HG03064 (cell line): Measurements from ENCODE around the gene MYH7.
"Not testable (repeated sequence)": the region's sequence is repeated elsewhere in the genome, so short reads cannot be mapped to it uniquely, and the experiment has no call there.

Experiments used
- ATAC-seq: cut with Tn5 transposase; IDR thresholded peaks from one replicate; pipeline ENCODE4 v1.9.1; 2021; ENCODE audit warnings: low read depth; ENCODE audit not compliant: unreplicated experiment

MYH7 gene

GRCh38 chr14:23388996-23389395 is 46.5 kb downstream of the MYH7 start:
- no peak for ATAC-seq

- ATAC-seq: no peak
These were observed 47.3 kb downstream of the MYH7 start for GRCh38 chr14:23387916-23388882.

DNA sequence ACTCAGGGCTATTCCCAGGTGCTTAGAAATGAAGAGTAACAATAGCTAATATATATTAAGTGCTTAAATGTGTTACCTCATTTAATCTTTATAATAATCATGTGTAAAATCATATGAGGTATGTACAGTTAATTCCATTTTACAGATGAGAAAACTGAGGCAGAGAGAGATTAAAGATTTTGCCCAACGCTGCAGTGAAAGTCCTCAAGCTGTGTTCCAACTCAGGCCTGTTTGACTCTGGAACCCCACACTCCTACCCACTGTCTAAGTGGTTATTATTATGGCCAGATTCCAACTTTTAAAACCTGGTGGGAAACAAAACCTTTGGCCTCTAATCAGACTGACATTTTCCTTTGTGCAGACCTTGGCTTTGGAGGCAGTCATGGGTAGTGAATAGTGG is 48.5 kb downstream of the MYH7 start:
- ATAC-seq: no peak

- ATAC-seq: not testable (repeated sequence)
These were observed 49.2 kb downstream of the MYH7 start for GRCh38 chr14:23386266-23386657.

DNA sequence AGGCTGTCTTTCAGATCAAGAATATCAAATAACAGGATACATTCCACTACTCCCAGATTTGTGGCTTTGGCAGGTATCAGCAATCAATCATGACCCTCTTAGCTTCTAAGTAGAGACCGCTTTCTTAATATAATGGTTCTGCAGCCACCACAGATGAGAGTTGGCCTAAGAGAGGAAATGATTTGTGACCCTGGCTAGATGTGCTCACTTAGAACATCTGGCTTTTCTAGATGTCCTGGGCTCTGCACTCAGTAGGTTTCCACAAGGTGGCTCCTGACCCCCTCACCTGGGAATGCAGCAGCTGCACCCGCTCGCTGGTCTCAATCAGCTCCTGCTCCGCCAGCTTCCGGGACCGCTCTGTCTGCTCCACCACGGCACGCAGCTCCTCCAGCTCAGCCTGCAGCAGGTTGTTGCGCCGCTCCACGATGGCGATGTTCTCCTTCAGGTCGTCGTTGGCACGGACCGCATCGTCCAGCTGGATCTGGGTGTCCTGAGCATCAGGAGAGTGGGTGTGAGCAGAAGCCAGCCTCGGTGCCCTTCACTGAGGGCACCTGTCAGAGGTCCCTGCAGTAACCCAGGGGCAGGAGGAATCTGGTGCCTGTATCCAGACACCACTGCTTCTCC is 49.7 kb downstream of the MYH7 start:
- ATAC-seq: no peak

DNA sequence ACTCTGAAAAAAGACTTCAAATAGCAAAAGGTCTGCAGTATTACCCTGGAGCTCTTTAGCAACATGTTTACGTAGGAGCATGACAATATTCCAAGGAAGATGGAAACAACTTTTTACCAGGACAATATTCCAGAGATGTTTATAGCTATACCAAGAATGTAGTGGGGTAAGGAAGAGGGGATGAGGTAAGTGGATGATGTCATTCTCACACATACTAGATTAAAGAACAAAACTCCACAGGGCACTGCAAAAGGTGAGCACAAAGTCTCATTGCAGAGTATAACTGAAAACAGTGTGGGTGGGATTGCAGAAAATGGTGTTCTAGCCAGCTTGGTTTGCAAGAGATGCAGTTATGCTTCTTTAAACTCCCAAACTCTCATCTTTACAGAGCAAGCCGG is 50.2 kb downstream of the MYH7 start:
- no peak for ATAC-seq

DNA sequence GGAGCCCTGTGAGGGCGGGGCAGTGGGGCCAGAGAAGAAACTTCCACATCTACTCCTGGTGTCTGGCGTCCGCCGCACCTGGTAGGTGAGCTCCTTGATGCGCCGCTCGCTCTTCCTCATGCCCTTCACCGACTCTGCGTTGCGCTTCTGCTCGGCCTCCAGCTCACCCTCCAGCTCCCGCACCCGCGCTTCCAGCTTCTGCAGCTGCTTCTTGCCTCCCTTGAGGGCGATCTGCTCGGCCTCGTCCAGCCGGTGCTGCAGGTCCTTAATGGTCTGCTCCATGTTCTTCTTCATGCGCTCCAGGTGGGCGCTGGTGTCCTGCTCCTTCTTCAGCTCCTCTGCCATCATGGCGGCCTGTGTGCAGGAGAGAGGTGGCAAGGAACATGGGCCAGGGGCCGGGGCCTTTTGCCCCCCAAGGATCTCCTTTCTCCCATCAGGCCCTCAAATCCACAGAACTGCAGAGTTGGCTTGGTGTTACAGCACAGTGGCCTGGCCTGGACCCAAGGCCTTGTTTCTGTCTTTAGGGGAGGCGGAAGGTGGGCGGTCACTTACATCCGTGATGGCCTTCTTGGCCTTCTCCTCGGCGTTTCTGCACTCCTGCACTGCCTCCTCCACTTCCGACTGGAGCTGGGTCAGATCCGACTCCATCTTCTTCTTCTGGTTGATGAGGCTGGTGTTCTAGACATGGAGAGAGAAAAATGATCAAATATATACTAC is 50.9 kb downstream of the MYH7 start:
- ATAC-seq: no peak

- no peak for ATAC-seq
These were observed 52.6 kb downstream of the MYH7 start for GRCh38 chr14:23382731-23383440.

DNA sequence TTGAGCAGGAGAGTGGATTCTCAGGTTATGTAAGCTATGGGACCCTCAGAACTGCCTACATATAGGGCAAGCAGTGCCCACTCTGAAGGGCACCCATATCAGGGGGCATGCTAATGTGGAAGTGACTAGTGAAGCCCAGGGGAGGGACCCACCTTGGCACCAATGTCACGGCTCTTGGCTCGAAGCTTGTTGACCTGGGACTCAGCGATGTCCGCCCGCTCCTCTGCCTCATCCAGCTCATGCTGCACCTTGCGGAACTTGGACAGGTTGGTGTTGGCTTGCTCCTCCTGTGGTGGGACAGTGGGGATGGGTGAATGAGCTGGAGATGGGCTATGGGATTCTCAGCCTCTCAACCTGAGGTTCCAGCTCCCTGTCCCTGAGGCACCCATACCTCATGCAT is 53.2 kb downstream of the MYH7 start:
- ATAC-seq: no peak

DNA sequence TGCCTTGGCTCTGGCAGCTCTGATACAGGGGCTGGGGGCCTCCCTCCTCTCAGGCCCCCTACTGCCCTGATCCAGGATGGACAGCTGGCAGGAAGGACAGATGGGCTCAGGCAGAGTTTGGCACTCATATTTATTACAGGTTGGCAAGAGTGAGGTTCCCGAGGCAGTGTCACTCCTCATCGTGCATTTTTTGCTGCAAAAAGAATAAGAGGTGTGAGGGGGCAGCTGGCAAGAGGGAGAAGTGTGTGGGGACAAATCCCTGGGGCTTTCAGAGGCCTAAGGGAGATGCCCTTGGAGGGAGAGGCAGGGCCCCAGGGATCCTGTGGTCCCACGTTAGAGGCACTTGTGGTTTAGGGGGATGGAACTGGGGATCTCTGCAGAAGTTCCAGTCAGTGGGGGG is 53.6 kb downstream of the MYH7 start:
- ATAC-seq: no peak

- no peak for ATAC-seq
These were observed 54.5 kb downstream of the MYH7 start for GRCh38 chr14:23380976-23381375.

- no peak for ATAC-seq
These were observed 55.1 kb downstream of the MYH7 start for GRCh38 chr14:23380197-23380914.

DNA sequence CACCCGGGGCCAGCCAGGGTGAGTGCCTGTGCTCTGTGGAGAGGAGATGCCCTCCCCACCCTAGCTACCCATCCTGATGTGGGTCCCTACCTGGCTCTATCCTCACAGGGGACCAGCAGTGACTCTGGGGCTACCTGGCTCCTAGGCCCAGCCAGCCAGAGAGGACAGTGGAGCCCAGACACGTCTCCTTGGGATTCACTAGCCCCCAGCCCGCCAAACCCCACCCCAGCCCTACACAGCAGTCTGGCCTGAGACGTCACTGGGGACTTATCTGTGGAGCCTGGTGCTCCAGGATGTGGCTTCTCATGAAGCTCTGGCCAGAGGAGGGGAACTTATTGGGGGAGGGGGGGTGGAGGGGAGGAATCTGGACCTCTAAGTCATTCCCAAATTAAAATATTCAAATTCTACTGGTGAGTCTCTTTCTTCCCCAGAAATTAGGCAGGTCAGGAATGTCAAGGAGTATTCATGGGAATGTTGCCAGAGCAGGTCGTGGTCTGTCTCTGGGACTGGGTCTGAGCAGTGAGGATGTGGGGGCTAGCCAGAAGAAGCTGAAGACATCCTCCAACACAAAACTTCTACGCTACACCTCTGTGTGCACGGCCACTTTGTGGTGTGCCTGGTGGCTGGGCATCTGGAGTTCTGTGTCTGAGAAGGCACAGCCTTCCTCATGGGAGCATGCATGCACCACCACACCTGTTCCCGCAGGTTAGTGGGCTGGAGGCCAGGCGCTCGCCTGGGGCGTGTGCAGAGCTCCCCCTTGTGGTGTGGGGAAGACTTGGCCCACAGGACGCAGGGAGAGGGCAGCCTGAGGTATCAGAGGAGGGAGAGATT is 55.9 kb downstream of the MYH7 start:
- ATAC-seq: no peak

GRCh38 chr14:23378612-23379220 is 56.7 kb downstream of the MYH7 start:
- ATAC-seq: no peak

GRCh38 chr14:23377573-23378563 is 57.6 kb downstream of the MYH7 start:
- ATAC-seq: no peak

- ATAC-seq: no peak
These were observed 58.3 kb downstream of the MYH7 start for GRCh38 chr14:23377198-23377550.

GRCh38 chr14:23376482-23377197 is 58.8 kb downstream of the MYH7 start, which contains the start of gene CMTM5:
Gene CMTM5 (plus strand): TSS chr14:23377046. CDS start chr14:23377252, 206 bp downstream.
- no peak for ATAC-seq
